GM21576 (cell line): ENCODE measurements around the gene UQCRHL.

Experiments used
- ATAC-seq: cut with Tn5 transposase; IDR thresholded peaks from one replicate; pipeline ENCODE4 v1.9.1; 2021; ENCODE audit warnings: mild to moderate bottlenecking, moderate library complexity; ENCODE audit not compliant: unreplicated experiment

The UQCRHL gene

DNA sequence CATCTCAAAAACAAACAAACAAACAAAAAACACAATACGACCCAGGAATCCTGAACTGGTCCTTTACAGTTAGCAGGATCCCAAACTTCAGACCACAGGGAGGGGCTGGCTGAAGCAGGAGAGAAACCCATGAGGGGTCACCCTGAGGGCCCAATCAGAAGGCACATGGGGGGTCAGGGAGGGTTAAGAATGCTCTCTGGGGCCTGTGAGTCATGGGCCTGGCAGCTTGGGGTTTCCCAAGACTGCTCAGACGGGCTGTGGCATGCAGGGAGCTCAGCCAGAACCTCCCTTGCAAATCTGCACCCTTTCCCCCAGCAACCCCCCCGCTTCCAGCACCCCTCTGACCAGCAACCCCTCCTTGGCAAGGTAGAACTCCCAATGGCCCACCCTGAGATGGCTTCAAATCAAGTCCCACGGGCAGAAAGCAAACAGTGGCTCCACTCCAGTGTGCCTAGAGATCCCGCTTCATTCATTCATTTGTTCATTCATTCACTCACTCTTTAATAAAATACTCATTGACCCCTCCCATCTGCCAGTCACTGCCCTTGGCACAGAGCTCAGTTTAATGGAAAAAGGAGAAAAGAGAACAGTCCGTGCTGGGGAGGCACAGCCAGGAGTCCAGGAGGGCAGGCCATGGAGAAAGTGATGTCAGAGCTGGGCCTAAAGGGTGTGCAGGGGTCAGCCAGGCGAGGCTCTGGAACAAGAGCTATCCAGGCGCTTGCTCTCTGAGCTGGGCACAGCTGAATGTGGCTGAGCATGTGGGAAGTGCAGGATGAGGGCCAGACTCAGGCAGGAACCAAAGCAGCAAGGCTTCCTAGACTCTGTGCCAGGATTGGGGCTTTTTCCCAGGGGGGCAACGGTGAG, 8.2 kb downstream of the UQCRHL start:
- no peak for ATAC-seq

GRCh38 chr1:15797614-15798390, 9.6 kb downstream of the UQCRHL start:
- no peak for ATAC-seq

- no peak for ATAC-seq
Observed at GRCh38 chr1:15796086-15796462, 11.4 kb downstream of the UQCRHL start.

GRCh38 chr1:15788624-15789301, 18.7 kb downstream of the UQCRHL start:
- ATAC-seq, result no peak

GRCh38 chr1:15786581-15786980, 20.9 kb downstream of the UQCRHL start:
- no peak for ATAC-seq

DNA sequence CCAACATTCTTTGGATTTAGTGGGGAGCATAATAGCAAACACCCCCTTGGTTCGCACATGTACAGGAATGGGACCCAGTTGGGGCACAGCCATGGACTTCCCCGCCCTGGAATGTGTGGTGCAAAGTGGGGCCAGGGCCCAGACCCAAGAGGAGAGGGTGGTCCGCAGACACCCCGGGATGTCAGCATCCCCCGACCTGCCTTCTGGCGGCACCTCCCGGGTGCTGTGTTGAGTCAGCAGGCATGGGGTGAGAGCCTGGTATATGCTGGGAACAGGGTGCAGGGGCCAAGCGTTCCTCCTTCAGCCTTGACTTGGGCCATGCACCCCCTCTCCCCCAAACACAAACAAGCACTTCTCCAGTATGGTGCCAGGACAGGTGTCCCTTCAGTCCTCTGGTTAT, 21.8 kb downstream of the UQCRHL start:
- ATAC-seq, result no peak

DNA sequence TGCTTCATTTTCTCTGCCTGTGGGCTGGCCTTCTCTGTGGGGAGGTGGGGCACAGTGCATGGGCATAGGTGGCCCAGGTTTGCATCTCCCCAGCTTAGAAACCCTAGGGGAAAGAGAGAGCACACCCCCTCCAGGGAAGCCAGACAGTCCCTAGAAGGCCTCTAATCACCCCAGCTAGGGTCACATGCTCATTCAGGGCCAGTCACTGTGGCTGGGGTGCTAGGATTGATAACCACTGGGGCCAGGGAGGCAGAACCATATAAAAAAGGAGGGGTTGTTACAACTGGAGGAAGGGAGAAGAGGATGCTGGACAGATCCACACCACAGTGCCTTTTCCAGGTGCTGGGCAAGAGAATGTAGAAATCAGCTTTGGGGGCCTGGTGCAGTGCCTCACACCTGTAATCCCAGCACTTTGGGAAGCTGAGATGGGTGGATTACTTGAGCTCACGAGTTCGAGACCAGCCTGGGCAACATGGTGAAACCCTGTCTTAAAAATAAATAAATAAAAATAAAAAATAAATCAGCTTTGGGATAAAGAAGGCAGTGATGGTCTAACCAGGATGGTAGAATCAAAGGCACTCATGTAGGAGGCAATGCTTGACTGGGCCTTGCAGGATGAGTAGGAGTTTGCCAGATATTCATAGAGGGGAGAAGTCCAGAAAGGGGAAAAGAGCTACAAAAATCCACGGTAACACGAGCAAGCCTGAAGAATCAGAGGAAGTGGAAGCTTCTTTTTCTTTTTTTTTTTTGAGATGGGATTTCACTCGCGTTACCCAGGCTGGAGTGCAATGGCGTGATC, 29.3 kb downstream of the UQCRHL start:
- no peak for ATAC-seq

GRCh38 chr1:15775706-15776105, 31.7 kb downstream of the UQCRHL start:
- ATAC-seq, result no peak

- no peak for ATAC-seq
Observed at GRCh38 chr1:15771836-15772515, 35.5 kb downstream of the UQCRHL start.

- ATAC-seq, result no peak
Observed at GRCh38 chr1:15770313-15770962, 37.0 kb downstream of the UQCRHL start.

DNA sequence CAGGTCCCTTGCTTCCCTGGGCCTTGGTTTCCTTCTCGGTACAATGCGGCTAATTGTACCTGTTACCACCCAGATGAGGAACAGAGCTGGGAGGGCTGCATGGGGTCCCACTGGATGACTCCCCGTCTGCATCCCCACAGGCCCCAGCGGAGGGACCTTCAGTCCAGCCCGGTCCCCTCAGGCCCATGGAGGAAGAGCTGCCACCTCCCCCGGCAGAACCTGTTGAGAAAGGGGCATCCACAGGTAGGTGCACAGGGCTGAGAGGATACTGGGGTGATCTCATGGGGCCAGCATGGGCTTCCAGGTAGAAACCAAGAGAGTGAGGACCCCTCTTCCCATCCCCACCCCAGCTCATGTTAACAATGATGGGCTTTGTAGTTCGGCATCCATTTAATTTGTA, 39.1 kb downstream of the UQCRHL start:
- no peak for ATAC-seq

- ATAC-seq, result no peak
Observed at GRCh38 chr1:15767941-15768340, 39.5 kb downstream of the UQCRHL start.

- no peak for ATAC-seq
Observed at GRCh38 chr1:15765495-15766194, 41.8 kb downstream of the UQCRHL start.

- ATAC-seq, result no peak
Observed at GRCh38 chr1:15764890-15765289, 42.6 kb downstream of the UQCRHL start.

- ATAC-seq, result no peak
Observed at GRCh38 chr1:15764269-15764764, 43.1 kb downstream of the UQCRHL start.

DNA sequence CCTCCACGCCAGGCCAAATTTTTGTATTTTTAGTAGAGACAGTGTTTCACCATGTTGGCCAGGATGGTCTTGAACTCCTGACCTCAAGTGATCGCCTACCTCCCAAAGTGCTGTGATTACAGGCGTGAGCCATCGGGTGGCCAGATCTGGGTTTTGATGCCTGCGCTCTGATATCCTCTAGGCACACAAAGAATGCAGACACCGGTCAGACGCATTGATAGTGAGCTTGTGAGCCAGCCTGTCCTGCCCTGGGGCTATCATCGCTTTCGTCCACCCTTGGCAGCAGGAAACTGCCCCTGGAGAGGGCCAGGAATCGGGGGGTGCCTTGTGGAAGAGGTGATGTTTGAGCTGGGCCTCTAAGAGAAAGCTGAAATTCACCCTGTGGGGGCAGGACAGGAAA, 44.9 kb downstream of the UQCRHL start:
- no peak for ATAC-seq

DNA sequence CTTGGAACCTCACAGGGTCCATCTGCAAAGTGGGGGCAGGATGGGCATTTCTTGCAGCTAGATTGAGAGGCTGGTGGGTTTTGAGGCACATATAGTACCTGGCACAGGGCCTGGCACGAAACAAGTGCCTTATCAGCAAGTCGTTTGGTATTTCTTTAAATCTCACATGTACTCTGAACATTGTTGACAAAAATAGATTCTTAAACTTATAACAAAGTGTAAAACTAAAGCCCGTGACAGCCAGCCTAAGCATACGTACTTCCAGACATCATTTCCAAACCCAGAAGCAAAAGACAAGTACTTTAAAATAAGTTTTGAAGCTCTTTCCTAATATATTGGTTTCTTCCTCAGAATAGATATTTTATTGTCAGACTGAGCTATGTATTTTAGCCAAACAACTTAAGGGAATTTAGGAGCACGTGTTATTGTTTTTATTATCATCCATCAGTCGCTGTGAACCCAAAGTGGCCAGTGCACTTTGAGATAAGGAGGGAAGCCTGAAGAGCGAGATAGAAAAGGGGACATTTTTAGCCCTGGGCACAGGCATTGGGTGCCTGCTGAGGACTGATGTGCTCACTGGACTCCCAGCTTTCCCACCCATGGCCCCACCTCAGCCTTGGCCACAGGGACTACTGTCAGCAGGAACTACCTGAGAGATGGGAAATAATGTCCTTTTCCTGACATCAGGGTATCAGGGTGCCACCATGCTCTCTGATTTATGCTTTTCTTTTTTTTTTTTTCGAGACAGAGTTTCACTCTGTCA, 45.9 kb downstream of the UQCRHL start:
- no peak for ATAC-seq

DNA sequence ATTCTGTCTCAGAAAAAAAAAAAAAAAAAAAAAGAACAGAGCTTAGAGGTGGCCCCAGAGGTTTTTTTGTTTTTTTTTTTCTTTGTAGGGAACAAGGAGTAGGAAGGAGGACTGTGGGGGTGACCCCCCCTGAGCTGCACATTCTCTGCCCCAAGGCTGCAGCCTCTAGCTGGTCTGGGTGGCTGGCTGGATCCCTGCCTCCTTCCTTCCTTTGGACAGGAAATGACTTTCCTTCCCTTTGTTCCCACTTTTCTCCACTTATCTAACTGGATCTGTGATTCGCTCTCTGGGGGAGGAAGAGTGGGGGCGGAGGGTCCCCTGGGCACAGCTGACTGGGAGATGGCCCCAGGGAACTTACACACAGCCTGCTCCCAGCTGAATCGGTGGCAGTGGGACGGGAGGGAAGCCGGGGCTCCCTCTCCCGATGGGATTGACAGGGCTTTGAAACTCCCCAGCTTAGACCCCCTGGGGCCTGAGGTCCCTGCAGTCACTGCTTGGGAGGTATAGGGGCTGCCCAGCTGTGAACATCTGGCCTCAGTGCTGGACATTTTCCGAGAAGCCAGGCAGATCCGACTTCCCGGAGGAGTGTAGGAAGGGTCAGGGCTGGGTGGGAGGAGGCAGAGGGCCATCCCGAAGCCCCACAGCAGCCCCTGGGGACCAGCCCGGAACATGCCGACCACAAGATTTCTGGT, 46.8 kb downstream of the UQCRHL start:
- no peak for ATAC-seq
